B cell (primary cell): Measurements from ENCODE around the gene NTRK3. TPM values are rescaled to one million over a fixed set of nuclear protein-coding genes. Genes with fewer than 3 reads are reported as not detected.

Experiments used
- ATAC-seq: fragments of 200-7000 bp; cut with Tn5 transposase; one replicate; pipeline ENCODE4 v1.10.0; 2021; ENCODE audit warnings: low read depth, mild to moderate bottlenecking, moderate number of reproducible peaks, moderate library complexity
- CTCF ChIA-PET: fragments of 350-600 bp; sonication (Branson Sonifier 250); formaldehyde crosslinking; loops from one replicate; lab custom pipeline; 2021; ENCODE audit warnings: antibody characterized with exemption, inconsistent platforms; lab: Charles Lee
- POLR2A ChIA-PET: fragments of 350-600 bp; sonication (Branson Sonifier 250); formaldehyde crosslinking; loops from one replicate; lab custom pipeline; 2021; ENCODE audit warnings: antibody characterized with exemption; lab: Charles Lee
- DNase-seq: peaks from one replicate; pipeline ENCODE4 v3.0.0; 2013
- H2AFZ ChIP-seq: 2 replicates; pipeline ENCODE4 v1.6.1; 2012; ENCODE audit warnings: mild to moderate bottlenecking, low read depth, low read length; ENCODE audit not compliant: insufficient read depth, poor library complexity, severe bottlenecking
- H3K27ac ChIP-seq, 2 donors: 1 replicate in 1 of 2; 2 replicates in 1 of 2; pipeline ENCODE4 v1.5.1; 2012 to 2013; ENCODE audit warnings: low read length in 2 of 2, mild to moderate bottlenecking in 2 of 2, moderate library complexity in 1 of 2
- H3K27me3 ChIP-seq, 4 experiments: fragments of 200-600 bp in 1 of 4; sonication (generic) in 1 of 4; replicated peaks in 1 of 4; 1 replicate in 2 of 4; 2 replicates in 2 of 4; pipeline versions ENCODE4 v1.6.1 to v1.7.0; 2013 to 2016; ENCODE audit warnings: low read length in 3 of 4, mild to moderate bottlenecking in 2 of 4, mixed read lengths in 1 of 4, moderate library complexity in 1 of 4; ENCODE audit not compliant: insufficient read depth in 4 of 4, control insufficient read depth in 3 of 4; ENCODE audit errors: control extremely low read depth in 1 of 4
- H3K36me3 ChIP-seq, 2 experiments: replicated peaks in 1 of 2; 1 replicate in 1 of 2; 2 replicates in 1 of 2; pipeline versions ENCODE4 v1.6.1 to v1.7.1; 2013; ENCODE audit warnings: low read length in 1 of 2; ENCODE audit not compliant: insufficient read depth in 2 of 2, control insufficient read depth in 1 of 2; ENCODE audit errors: control extremely low read depth in 1 of 2, extremely low read depth in 1 of 2
- H3K4me1 ChIP-seq, 2 donors: fragments of 200-600 bp in 1 of 2; sonication (generic) in 1 of 2; 1 replicate in 1 of 2; 2 replicates in 1 of 2; pipeline versions ENCODE4 v1.5.1 to v1.6.1; 2013 to 2017; ENCODE audit warnings: low read length in 2 of 2; ENCODE audit not compliant: control insufficient read depth in 2 of 2, insufficient read depth in 2 of 2
- H3K4me2 ChIP-seq: replicated peaks from 2 replicates; pipeline ENCODE3; 2012; ENCODE audit warnings: mild to moderate bottlenecking, low read depth, low read length; ENCODE audit not compliant: poor library complexity, severe bottlenecking
- H3K4me3 ChIP-seq, 5 experiments: fragments of 200-600 bp in 1 of 5; sonication (generic) in 1 of 5; 1 replicate in 3 of 5; 2 replicates in 2 of 5; pipeline versions ENCODE4 v1.5.1 to v1.7.0; 2011 to 2016; ENCODE audit warnings: low read length in 4 of 5, mild to moderate bottlenecking in 4 of 5, low read depth in 2 of 5, control low read depth in 1 of 5, moderate library complexity in 1 of 5; ENCODE audit not compliant: insufficient read depth in 1 of 5; ENCODE audit errors: control extremely low read depth in 1 of 5, extremely low read depth in 1 of 5
- H3K79me2 ChIP-seq: fragments of 200-600 bp; sonication (generic); one replicate; pipeline ENCODE4 v1.6.0; 2016; ENCODE audit warnings: low read length; ENCODE audit not compliant: control insufficient read depth, insufficient read depth
- H3K9ac ChIP-seq: fragments of 200-600 bp; sonication (generic); 2 replicates; pipeline ENCODE4 v1.6.1; 2017; ENCODE audit warnings: mild to moderate bottlenecking, low read length, moderate library complexity
- H3K9me3 ChIP-seq, 3 donors: one replicate each; pipeline versions ENCODE4 v1.6.1 to v1.7.1; 2013; ENCODE audit warnings: low read length in 2 of 3; ENCODE audit not compliant: control insufficient read depth in 2 of 3, insufficient read depth in 1 of 3; ENCODE audit errors: control extremely low read depth in 1 of 3
- H4K20me1 ChIP-seq: 2 replicates; pipeline ENCODE4 v1.6.0; 2012; ENCODE audit warnings: mild to moderate bottlenecking, low read length; ENCODE audit not compliant: insufficient read depth, control insufficient read depth, poor library complexity, severe bottlenecking
- H3K27ac Mint-ChIP-seq: one replicate; pipeline ENCODE4 v1.8.0; 2021; ENCODE audit warnings: mixed read lengths
- H3K27me3 Mint-ChIP-seq: one replicate; pipeline ENCODE4 v1.8.0; 2021; ENCODE audit warnings: mixed read lengths
- H3K4me1 Mint-ChIP-seq: one replicate; pipeline ENCODE4 v1.8.0; 2021; ENCODE audit warnings: mixed read lengths
- H3K4me3 Mint-ChIP-seq: one replicate; pipeline ENCODE4 v1.8.0; 2021; ENCODE audit warnings: mixed read lengths
- H3K9me3 Mint-ChIP-seq: one replicate; pipeline ENCODE4 v1.8.0; 2022; ENCODE audit warnings: mixed read lengths; ENCODE audit not compliant: insufficient read depth
- CTCF ChIP-seq: fragments of 200-600 bp; IDR thresholded peaks from one replicate; pipeline ENCODE4 v1.8.0; 2022; ENCODE audit warnings: antibody characterized with exemption, mild to moderate bottlenecking
- EZH2 ChIP-seq: IDR thresholded peaks from 2 replicates; pipeline ENCODE4 v1.6.1; 2012; ENCODE audit warnings: borderline replicate concordance, low read depth, mild to moderate bottlenecking, moderate library complexity, low read length; ENCODE audit not compliant: insufficient read depth, poor library complexity, severe bottlenecking
- WGBS: methylation state at CpG from one replicate; pipeline ENCODE4 v1.1.5; 2013; ENCODE audit warnings: missing lambda C conversion rate; ENCODE audit not compliant: insufficient coverage; 5-methylcytosine and 5-hydroxymethylcytosine counted together
- intact Hi-C: fragments of 100-400 bp; cut with micrococcal nuclease; formaldehyde crosslinking; loops from one replicate; pipeline ENCODE4 v1.10.0; 2022
- polyA plus RNA-seq: library from polyadenylated mRNA; depleted of rRNA; stranded (reverse); fragments of >200 nt; gene quantifications from 2 replicates; pipeline ENCODE4 v1.2.3, GENCODE V29; 2012
- total RNA-seq, 2 donors: library from RNA; stranded (reverse); fragments of 120-200 nt in 1 of 2; gene quantifications; 1 replicate in 1 of 2; 2 replicates in 1 of 2; pipeline versions ENCODE4 v1.2.3 to v1.2.4, GENCODE V29; 2013 to 2022

The NTRK3 gene
- total and polyA plus RNA-seq, 2 donors (not counting 1 experiment from before 2014, with no cell fraction given), result not detected

- ATAC-seq, result no peak
- no peak overlapping the region for H3K4me3 Mint-ChIP-seq
- Histone ChIP-seq H3K27me3 (no peaks in the 10 kb centered on the region), H3K27ac (no peak overlapping the region), H3K36me3 (no peaks in the 10 kb centered on the region), H3K4me2 (no peak overlapping the region), H3K9me3 (no peaks in the 10 kb centered on the region), H4K20me1 (no peaks in the 10 kb centered on the region), H3K4me1 (no peaks in the 10 kb centered on the region), H3K4me3 (no peak overlapping the region), H3K9ac (no peak overlapping the region), H2AFZ (no peak overlapping the region), H3K79me2 (no peaks in the 10 kb centered on the region)
- no peak for DNase-seq
- H3K4me1 Mint-ChIP-seq, result no peaks in the 10 kb centered on the region
- intact Hi-C loops, result no loop called here
- no peaks in the 10 kb centered on the region for H3K27me3 Mint-ChIP-seq
- TF ChIP-seq EZH2 (no peak), CTCF (no peak)
- WGBS, result 98% methylated on average over 4 of the region's 4 CpGs
- H3K27ac Mint-ChIP-seq, result no peak overlapping the region
- CTCF ChIA-PET, result no interaction called here
- POLR2A ChIA-PET, result no interaction called here
- no peaks in the 10 kb centered on the region for H3K9me3 Mint-ChIP-seq
These were observed 296.9 kb downstream of the NTRK3 start for GRCh38 chr15:87959662-87960061.

DNA sequence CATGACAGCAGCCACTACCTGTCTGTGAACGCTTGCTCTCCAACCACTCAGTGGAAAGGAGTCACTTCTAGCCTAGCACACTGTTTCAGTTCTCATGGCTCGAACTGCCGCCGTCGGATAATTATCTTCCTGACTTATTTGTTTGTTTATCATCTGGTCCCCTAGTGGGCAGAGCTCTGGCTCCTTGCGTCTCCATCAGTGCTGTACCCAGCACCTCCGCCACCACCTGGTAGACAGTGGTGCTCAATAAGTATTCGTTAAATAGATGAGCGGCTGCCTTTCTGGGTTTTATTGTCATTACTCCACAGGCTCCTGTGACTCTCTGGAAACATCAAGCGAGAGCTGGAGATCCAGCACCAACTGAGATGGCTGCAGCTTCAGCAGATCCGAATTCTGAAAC, 297.5 kb downstream of the NTRK3 start:
- no peaks in the 10 kb centered on the region for H3K9me3 Mint-ChIP-seq
- DNase-seq (no peak), ATAC-seq (no peak)
- Histone ChIP-seq H3K27ac (no peak overlapping the region), H3K36me3 (no peaks in the 10 kb centered on the region), H2AFZ (no peak overlapping the region), H3K9ac (no peak overlapping the region), H3K4me1 (no peaks in the 10 kb centered on the region), H3K9me3 (no peaks in the 10 kb centered on the region), H4K20me1 (no peaks in the 10 kb centered on the region), H3K79me2 (no peaks in the 10 kb centered on the region), H3K4me2 (no peak overlapping the region), H3K4me3 (no peak overlapping the region), H3K27me3 (no peaks in the 10 kb centered on the region)
- H3K4me3 Mint-ChIP-seq, result no peak overlapping the region
- no peak for TF ChIP-seq EZH2
- no peak for TF ChIP-seq CTCF
- 88% methylated on average over 9 of the region's 11 CpGs for WGBS
- ChIA-PET POLR2A (no interaction called here), CTCF (no interaction called here)
- H3K4me1 Mint-ChIP-seq, result no peaks in the 10 kb centered on the region
- H3K27me3 Mint-ChIP-seq, result no peaks in the 10 kb centered on the region
- H3K27ac Mint-ChIP-seq, result no peak overlapping the region
- intact Hi-C loops, result no loop called here
